Activated CD4-positive, alpha-beta T cell treated with anti-CD3 and anti-CD28 coated beads, Interleukin-2, amount 10 ng/mL, durations not matched to agents 24 days and 14 days (primary cell): ENCODE measurements around the gene GABRB3. TPM values are rescaled to one million over a fixed set of nuclear protein-coding genes. Genes with fewer than 3 reads are reported as not detected.

Source experiments
- DNase-seq: peaks from one replicate; pipeline ENCODE4 v3.0.0; 2022
- H3K27ac Mint-ChIP-seq: one replicate; pipeline ENCODE4 v1.8.0; 2022; ENCODE audit warnings: mild to moderate bottlenecking, mixed read lengths
- H3K27me3 Mint-ChIP-seq: one replicate; pipeline ENCODE4 v1.8.0; 2022; ENCODE audit warnings: mixed read lengths
- H3K36me3 Mint-ChIP-seq: one replicate; pipeline ENCODE4 v1.8.0; 2022; ENCODE audit warnings: low read depth, mild to moderate bottlenecking, mixed read lengths
- H3K4me1 Mint-ChIP-seq: one replicate; pipeline ENCODE4 v1.8.0; 2021; ENCODE audit warnings: mixed read lengths
- H3K4me3 Mint-ChIP-seq: one replicate; pipeline ENCODE4 v1.8.0; 2022; ENCODE audit warnings: mild to moderate bottlenecking, moderate library complexity, mixed read lengths
- H3K9me3 Mint-ChIP-seq: one replicate; pipeline ENCODE4 v1.8.0; 2021; ENCODE audit warnings: mixed read lengths
- intact Hi-C: fragments of 100-400 bp; cut with micrococcal nuclease; formaldehyde crosslinking; loops from one replicate; pipeline ENCODE4 v1.15.1; 2023
- total RNA-seq: library from RNA; stranded (reverse); gene quantifications from 2 replicates; pipeline ENCODE4 v1.2.3, GENCODE V29; 2022

Gene GABRB3
- total RNA-seq, 1 donor from 2014 or later, result not detected

DNA sequence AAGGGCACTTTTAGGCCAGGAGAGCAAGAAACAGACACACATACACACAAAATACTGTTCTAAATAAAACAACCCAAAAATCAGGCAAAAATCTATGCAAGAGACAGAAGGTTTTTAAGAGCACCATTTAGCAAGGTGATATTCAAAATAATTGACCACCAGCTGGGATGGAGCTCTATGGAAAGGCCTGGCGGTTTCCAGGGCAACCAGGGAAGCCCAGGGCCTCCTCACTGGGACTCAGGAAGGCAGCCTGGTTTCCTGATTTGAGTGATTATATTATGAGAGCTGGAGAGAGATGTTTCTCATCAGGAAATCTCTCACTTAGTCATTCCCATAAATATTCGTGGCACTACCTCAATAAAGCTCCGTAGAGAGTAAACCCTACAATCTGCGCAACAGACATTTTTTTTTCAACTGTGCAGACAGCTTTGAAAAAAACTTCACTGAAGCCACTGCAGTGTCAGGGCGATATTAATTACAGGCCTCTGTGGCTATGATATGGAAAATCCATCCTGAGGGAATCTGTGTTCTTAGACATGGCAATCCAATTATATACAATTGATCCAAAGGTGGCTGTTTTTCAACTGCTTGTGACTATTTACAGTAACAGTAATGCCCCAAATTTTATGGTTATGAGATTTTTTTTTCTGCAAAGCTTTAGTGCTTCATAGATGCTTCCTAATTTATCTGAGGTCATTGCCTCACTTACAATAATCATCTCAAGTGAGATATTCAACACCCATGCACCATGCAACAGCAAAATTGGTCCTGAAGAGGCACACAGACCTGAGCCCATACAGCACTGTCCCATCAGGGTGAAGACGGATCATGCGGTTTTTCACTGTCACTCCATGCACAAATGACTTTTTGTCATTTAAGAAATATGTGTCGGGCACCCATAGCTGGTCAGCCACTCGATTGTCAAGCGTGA lies 152.1 kb downstream of the GABRB3 start:
- H3K36me3 Mint-ChIP-seq, result no peaks in the 10 kb centered on the region
- no peak overlapping the region for H3K4me3 Mint-ChIP-seq
- intact Hi-C loops, result no loop called here
- H3K4me1 Mint-ChIP-seq, result no peaks in the 10 kb centered on the region
- H3K27me3 Mint-ChIP-seq, result no peaks in the 10 kb centered on the region
- no peak for DNase-seq
- H3K9me3 Mint-ChIP-seq, result peaks cover 8% of the 10 kb centered on the region
- no peak overlapping the region for H3K27ac Mint-ChIP-seq

- no peaks in the 10 kb centered on the region for H3K4me1 Mint-ChIP-seq
These were observed 157.0 kb downstream of the GABRB3 start for GRCh38 chr15:26615927-26616302.

DNA sequence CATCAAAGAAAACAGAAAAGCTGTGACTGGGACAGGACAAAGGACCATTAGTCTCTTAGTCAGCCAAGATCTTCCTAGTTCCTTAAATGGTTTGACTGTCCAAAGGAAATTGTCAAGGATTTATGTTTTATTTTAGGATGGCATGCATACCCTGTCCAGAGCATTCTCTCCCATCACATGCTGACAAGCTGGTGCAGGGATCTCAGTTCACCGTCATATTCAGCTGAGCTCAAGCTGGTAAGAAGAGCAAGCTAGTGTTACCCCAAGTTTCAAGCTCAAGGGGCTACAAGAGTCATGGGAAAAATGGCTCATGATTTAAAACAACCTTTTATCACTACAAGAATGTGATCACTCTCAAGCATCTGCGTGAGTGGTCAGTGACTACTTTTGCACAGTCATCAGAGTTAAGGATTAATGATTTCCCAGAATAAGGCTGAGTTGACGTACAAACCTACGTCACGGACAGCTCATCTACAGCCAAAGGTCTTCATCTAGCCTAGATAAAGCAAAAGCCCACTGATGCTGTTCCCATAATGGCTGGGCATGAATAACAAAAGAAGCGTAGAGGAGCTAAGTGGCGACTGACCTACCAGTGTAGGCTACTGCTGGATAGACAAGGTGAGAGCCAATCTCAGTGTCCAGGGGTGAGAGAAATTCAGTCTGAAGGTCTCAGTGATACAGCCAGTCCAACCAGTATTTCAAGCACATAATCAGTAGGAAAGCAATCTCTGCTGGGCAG lies 157.5 kb downstream of the GABRB3 start:
- Mint-ChIP-seq H3K4me1 (no peaks in the 10 kb centered on the region), H3K36me3 (no peaks in the 10 kb centered on the region), H3K9me3 (peaks cover 13% of the 10 kb centered on the region), H3K27me3 (no peaks in the 10 kb centered on the region), H3K4me3 (no peak overlapping the region), H3K27ac (no peak overlapping the region)
- no peak for DNase-seq
- intact Hi-C loops, result no loop called here

More at GRCh38 chr15:26615927-26616302, 157.0 kb downstream of the GABRB3 start:
- Mint-ChIP-seq H3K36me3 (no peaks in the 10 kb centered on the region), H3K9me3 (peaks cover 11% of the 10 kb centered on the region), H3K27ac (no peak overlapping the region), H3K27me3 (no peaks in the 10 kb centered on the region), H3K4me3 (no peak overlapping the region)
- intact Hi-C loops, result no loop called here
- DNase-seq, result no peak

GRCh38 chr15:26614734-26615133 lies 158.1 kb downstream of the GABRB3 start:
- Mint-ChIP-seq H3K4me1 (no peaks in the 10 kb centered on the region), H3K27me3 (no peaks in the 10 kb centered on the region), H3K9me3 (peaks cover 16% of the 10 kb centered on the region), H3K4me3 (no peak overlapping the region), H3K36me3 (no peaks in the 10 kb centered on the region), H3K27ac (no peak overlapping the region)
- intact Hi-C loops, result no loop called here
- DNase-seq, result no peak

DNA sequence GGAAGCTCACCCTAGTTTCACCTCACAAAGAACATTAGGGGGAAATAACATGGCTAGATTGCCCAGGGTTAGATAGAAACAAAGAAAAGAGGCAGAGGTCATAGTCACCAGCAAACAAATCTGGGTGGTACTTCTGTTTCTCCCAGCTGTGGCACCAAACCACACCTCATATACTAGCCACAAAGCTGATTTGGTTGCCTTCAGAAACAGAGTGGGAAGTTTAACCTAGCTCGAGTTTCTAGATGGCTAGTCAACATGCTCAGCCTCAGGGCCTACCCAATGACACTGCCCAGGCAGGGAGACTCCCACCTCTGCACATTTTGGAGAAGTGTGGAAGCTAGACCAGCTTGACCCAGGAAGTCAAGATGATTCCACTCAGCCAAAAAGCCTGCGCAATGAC lies 174.2 kb downstream of the GABRB3 start:
- H3K4me1 Mint-ChIP-seq, result no peaks in the 10 kb centered on the region
- intact Hi-C loops, result no loop called here
- peaks cover 25% of the 10 kb centered on the region for H3K9me3 Mint-ChIP-seq
- H3K27ac Mint-ChIP-seq, result no peak overlapping the region
- no peak for DNase-seq
- H3K27me3 Mint-ChIP-seq, result no peaks in the 10 kb centered on the region
- H3K36me3 Mint-ChIP-seq, result no peaks in the 10 kb centered on the region
- H3K4me3 Mint-ChIP-seq, result no peak overlapping the region

- H3K36me3 Mint-ChIP-seq, result no peaks in the 10 kb centered on the region
- H3K4me1 Mint-ChIP-seq, result no peaks in the 10 kb centered on the region
- H3K9me3 Mint-ChIP-seq, result peaks cover 14% of the 10 kb centered on the region
- no peak overlapping the region for H3K4me3 Mint-ChIP-seq
- intact Hi-C loops, result no loop called here
- H3K27me3 Mint-ChIP-seq, result no peaks in the 10 kb centered on the region
- H3K27ac Mint-ChIP-seq, result no peak overlapping the region
- no peak for DNase-seq
These were observed 177.3 kb downstream of the GABRB3 start for GRCh38 chr15:26595611-26596010.

DNA sequence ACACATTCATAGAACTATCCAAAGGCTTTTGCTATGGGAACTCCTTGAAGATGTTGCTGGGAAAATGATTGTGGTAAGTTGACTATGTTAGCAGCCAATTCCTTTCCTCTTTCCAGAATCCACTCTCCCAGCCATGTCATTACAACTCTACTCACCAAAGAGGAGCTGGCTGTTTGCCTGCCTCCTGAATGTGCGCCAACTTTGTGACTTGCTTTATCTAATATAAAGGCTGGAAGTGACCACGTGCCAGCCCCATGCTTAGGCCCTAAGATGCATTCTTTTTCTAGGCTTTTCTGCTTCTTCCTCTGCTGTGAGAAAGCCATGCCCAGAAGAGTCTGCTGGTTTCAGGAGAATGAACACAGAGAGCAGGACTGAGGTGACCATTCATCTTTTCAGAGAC lies 182.2 kb downstream of the GABRB3 start:
- Mint-ChIP-seq H3K36me3 (no peaks in the 10 kb centered on the region), H3K27ac (no peak overlapping the region), H3K4me3 (no peak overlapping the region), H3K9me3 (peaks cover 16% of the 10 kb centered on the region), H3K4me1 (no peaks in the 10 kb centered on the region), H3K27me3 (no peaks in the 10 kb centered on the region)
- no peak for DNase-seq
- intact Hi-C loops, result no loop called here

DNA sequence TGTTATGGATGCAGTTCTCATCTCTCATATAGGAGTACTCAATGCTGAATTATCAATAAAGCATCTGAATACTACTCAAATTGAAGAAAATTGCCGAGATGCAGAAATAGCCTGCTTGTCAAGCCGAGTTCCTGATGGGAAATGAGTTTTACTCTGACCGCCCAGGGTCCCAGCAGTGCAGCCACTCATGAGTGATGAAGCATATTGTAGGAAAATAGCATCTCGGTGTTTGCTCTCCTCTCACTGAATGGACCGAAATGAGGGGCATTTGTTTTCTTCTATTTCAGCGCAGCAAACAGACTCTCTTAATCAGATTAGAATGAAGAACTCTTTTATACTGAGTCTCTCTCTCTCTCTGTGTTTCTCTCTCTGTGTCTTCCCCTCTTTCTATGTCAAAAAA lies 190.0 kb downstream of the GABRB3 start:
- Mint-ChIP-seq H3K27me3 (no peaks in the 10 kb centered on the region), H3K9me3 (peaks cover 28% of the 10 kb centered on the region), H3K4me1 (no peaks in the 10 kb centered on the region), H3K4me3 (no peak overlapping the region), H3K36me3 (no peaks in the 10 kb centered on the region), H3K27ac (no peak overlapping the region)
- DNase-seq, result no peak
- intact Hi-C loops, result no loop called here

DNA sequence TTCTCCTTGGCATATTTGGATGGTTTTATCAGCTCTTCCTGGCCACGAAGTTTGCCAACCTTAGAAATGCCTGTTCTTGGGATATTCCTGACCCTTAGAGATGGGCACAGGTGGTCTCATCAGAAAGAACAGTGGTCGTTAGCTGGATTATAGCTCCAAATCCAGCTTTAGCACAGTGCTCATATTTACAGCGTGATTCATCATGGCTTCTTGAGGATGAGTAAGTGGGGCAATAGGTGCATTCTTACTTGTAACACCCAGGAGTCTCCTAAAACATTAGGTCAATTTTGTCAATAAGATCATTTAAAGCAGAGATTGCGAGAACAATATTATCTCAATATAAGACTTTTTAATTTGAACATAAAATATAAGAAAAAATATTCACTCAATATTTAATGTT lies 191.9 kb downstream of the GABRB3 start:
- peaks cover 25% of the 10 kb centered on the region for H3K9me3 Mint-ChIP-seq
- no peak overlapping the region for H3K4me3 Mint-ChIP-seq

GRCh38 chr15:26572602-26573350 lies 200.1 kb downstream of the GABRB3 start:
- Mint-ChIP-seq H3K27ac (no peak overlapping the region), H3K4me1 (no peaks in the 10 kb centered on the region)
- intact Hi-C loops, result no loop called here

More for the DNA sequence above, 191.9 kb downstream of the GABRB3 start:
- no peak for DNase-seq
- H3K27ac Mint-ChIP-seq, result no peak overlapping the region
- H3K4me1 Mint-ChIP-seq, result no peaks in the 10 kb centered on the region
- no peaks in the 10 kb centered on the region for H3K27me3 Mint-ChIP-seq
- no peaks in the 10 kb centered on the region for H3K36me3 Mint-ChIP-seq
- intact Hi-C loops, result no loop called here

DNA sequence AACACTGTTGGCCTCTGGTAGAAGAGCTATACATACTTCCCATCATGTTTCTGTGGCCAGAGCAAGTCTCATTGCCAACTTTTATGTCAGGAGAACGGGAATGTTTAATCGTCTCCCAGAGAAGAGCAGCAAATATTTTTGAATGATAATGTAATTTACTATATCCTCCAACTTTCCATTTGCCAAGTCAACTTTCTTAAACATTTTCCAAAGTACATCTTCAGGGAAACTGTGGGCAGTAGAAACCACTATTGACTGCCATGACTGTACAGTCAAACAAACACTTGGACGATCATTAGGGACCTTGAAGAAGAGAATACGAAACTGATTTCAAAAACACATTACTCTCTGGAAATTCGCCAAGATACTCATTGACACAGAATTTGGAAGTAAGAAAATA lies 201.5 kb downstream of the GABRB3 start:
- H3K27me3 Mint-ChIP-seq, result no peaks in the 10 kb centered on the region
- intact Hi-C loops, result no loop called here
- H3K27ac Mint-ChIP-seq, result no peak overlapping the region
- H3K36me3 Mint-ChIP-seq, result no peaks in the 10 kb centered on the region
- no peaks in the 10 kb centered on the region for H3K4me1 Mint-ChIP-seq
- peaks cover 15% of the 10 kb centered on the region for H3K9me3 Mint-ChIP-seq
- DNase-seq, result no peak
- H3K4me3 Mint-ChIP-seq, result no peak overlapping the region

More at GRCh38 chr15:26572602-26573350, 200.1 kb downstream of the GABRB3 start:
- Mint-ChIP-seq H3K4me3 (no peak overlapping the region), H3K9me3 (peaks cover 21% of the 10 kb centered on the region), H3K27me3 (no peaks in the 10 kb centered on the region), H3K36me3 (no peaks in the 10 kb centered on the region)
- no peak for DNase-seq

GRCh38 chr15:26565542-26565941 lies 207.3 kb downstream of the GABRB3 start:
- intact Hi-C loops, result no loop called here
- no peak overlapping the region for H3K27ac Mint-ChIP-seq

GRCh38 chr15:26564361-26564760 lies 208.5 kb downstream of the GABRB3 start:
- intact Hi-C loops, result no loop called here
- Mint-ChIP-seq H3K27me3 (no peaks in the 10 kb centered on the region), H3K36me3 (no peaks in the 10 kb centered on the region), H3K4me1 (no peaks in the 10 kb centered on the region), H3K9me3 (peaks cover 15% of the 10 kb centered on the region), H3K4me3 (no peak overlapping the region), H3K27ac (no peak overlapping the region)
- DNase-seq, result no peak

More at GRCh38 chr15:26565542-26565941, 207.3 kb downstream of the GABRB3 start:
- H3K4me3 Mint-ChIP-seq, result no peak overlapping the region
- H3K36me3 Mint-ChIP-seq, result no peaks in the 10 kb centered on the region
- H3K27me3 Mint-ChIP-seq, result no peaks in the 10 kb centered on the region
- DNase-seq, result no peak
- H3K9me3 Mint-ChIP-seq, result peaks cover 16% of the 10 kb centered on the region
- no peaks in the 10 kb centered on the region for H3K4me1 Mint-ChIP-seq

DNA sequence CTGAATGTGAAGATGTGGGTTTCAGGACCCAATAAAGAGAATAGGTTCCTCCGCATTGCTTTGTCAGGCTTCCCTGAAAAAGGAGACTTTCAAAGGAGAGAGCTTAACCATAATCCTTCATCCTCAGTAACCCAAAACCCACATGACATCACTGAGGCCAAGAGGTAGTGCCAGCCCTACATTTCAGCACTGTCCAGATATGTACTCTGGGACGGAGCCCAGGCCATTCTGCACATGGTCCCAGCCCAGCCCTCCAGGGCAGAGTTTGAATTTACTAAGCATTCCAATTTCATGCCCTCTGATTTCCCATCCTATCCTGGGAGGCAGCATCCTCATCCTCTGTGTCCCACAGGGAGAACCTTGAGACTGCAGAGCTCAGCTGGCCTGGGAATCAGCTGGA lies 210.5 kb downstream of the GABRB3 start:
- H3K9me3 Mint-ChIP-seq, result peaks cover 7% of the 10 kb centered on the region
- H3K4me3 Mint-ChIP-seq, result no peak overlapping the region
- intact Hi-C loops, result no loop called here
- DNase-seq, result no peak
- no peaks in the 10 kb centered on the region for H3K27me3 Mint-ChIP-seq
- no peak overlapping the region for H3K27ac Mint-ChIP-seq
- no peaks in the 10 kb centered on the region for H3K36me3 Mint-ChIP-seq
- H3K4me1 Mint-ChIP-seq, result no peaks in the 10 kb centered on the region
